ENCODE measurements around the gene KCNK18. TPM values are rescaled to one million over a fixed set of nuclear protein-coding genes. Genes with fewer than 3 reads are reported as not detected.

KCNK18 gene
- total RNA-seq, 1 experiment from 2014 or later, result not detected

- H3K18ac ChIP-seq (ENCODE audit: insufficient read length, low read depth, low read length), result no peak overlapping the region
- H3K27ac Mint-ChIP-seq, result no peak overlapping the region
- no peak overlapping the region for H2BK12ac ChIP-seq (ENCODE audit: insufficient read length, low read depth, low read length)
- H2BK20ac ChIP-seq (ENCODE audit: low read depth, low read length, poor library complexity, severe bottlenecking), result no peak overlapping the region
- no peaks in the 10 kb centered on the region; a peak in 1 of 7 replicates for H3K36me3 Mint-ChIP-seq (ENCODE audit: insufficient read depth in 1 of 3, low read depth in 3 of 3)
- H2BK120ac ChIP-seq (ENCODE audit: low read depth, low read length, poor library complexity, severe bottlenecking), result no peak overlapping the region
- no peak overlapping the region for H3T11ph ChIP-seq (ENCODE audit: low read length)
- no peak overlapping the region for H3K27ac ChIP-seq (ENCODE audit: insufficient read length, low read depth, low read length)
- H2AFZ ChIP-seq (ENCODE audit: low read length), result no peak overlapping the region
- H2AK5ac ChIP-seq (ENCODE audit: insufficient read length, low read length), result no peak overlapping the region
- H3K27me3 Mint-ChIP-seq (ENCODE audit: low read depth), result peaks cover 99% of the 10 kb centered on the region
- H3K23me2 ChIP-seq (ENCODE audit: insufficient read length, low read depth, low read length, poor library complexity, severe bottlenecking), result peaks cover 18% of the 10 kb centered on the region
- H3K4me3 Mint-ChIP-seq, result peak overlapping the region in 1 of 2 experiments; percentile 73; a peak in 3 of 5 replicates
- H3K23ac ChIP-seq (ENCODE audit: insufficient read length, low read depth, low read length), result no peak overlapping the region
- DNase-seq, result no peak
- no peak overlapping the region for H4K5ac ChIP-seq (ENCODE audit: insufficient read length, low read depth, low read length)
- peaks cover 7% of the 10 kb centered on the region for H3K4me1 ChIP-seq (ENCODE audit: insufficient read depth, low read length)
- no peak overlapping the region for H3K14ac ChIP-seq (ENCODE audit: insufficient read depth, low read length)
- no peaks in the 10 kb centered on the region for H4K20me1 ChIP-seq (ENCODE audit: control insufficient read depth, insufficient read depth, insufficient read length)
- no peak overlapping the region for H4K91ac ChIP-seq (ENCODE audit: insufficient read length, low read depth, low read length)
- H3K27me3 ChIP-seq (ENCODE audit: insufficient read depth, low read length), result peaks cover 78% of the 10 kb centered on the region
- no peak overlapping the region for H3K4ac ChIP-seq (ENCODE audit: low read depth, low read length)
- H3K56ac ChIP-seq (ENCODE audit: insufficient read length, low read depth, low read length), result no peak overlapping the region
- no peak overlapping the region for H2BK15ac ChIP-seq (ENCODE audit: low read depth, low read length)
- no peak overlapping the region for H2BK5ac ChIP-seq (ENCODE audit: insufficient read length, low read length)
- no peaks in the 10 kb centered on the region for H3K9me3 ChIP-seq (ENCODE audit: control insufficient read depth, low read depth, low read length)
- H3K9me3 Mint-ChIP-seq, result peaks cover 0 to 16% of the 10 kb centered on the region in 2 experiments; a peak in 1 of 5 replicates
- no peak overlapping the region for H4K8ac ChIP-seq (replicated peaks; ENCODE audit: insufficient read length, low read depth, low read length)
- WGBS (ENCODE audit: extremely low coverage, insufficient read length, low lambda C conversion rate), result no CpG with 5 or more reads among the region's 16 CpGs
- H3K79me1 ChIP-seq (ENCODE audit: insufficient read depth, low read depth, low read length, poor library complexity, severe bottlenecking), result no peaks in the 10 kb centered on the region
- TF ChIP-seq CTCF (conservative IDR thresholded peaks at IDR 0.05), result no peak
- H3K4me1 Mint-ChIP-seq, result peaks cover 27 to 51% of the 10 kb centered on the region in 2 experiments
- H3K4me2 ChIP-seq (ENCODE audit: insufficient read depth, insufficient read length, low read length), result peak overlapping the region; percentile 24
- H3K79me2 ChIP-seq (ENCODE audit: insufficient read depth, low read length), result no peaks in the 10 kb centered on the region
- no peak overlapping the region for H3K9ac ChIP-seq (ENCODE audit: extremely low read depth, insufficient read length, low read length)
These were observed 33.2 kb upstream of the KCNK18 start for GRCh38 chr10:117163954-117164548.

All from H9 (cell line).